GM21447 (cell line): ENCODE results near the gene KSR1.
"Not testable (repeated sequence)": the region's sequence is repeated elsewhere in the genome, so short reads cannot be mapped to it uniquely, and the experiment has no call there.

Experiments used
- ATAC-seq: cut with Tn5 transposase; IDR thresholded peaks from one replicate; pipeline ENCODE4 v1.9.1; 2021; ENCODE audit not compliant: unreplicated experiment

Gene KSR1

DNA sequence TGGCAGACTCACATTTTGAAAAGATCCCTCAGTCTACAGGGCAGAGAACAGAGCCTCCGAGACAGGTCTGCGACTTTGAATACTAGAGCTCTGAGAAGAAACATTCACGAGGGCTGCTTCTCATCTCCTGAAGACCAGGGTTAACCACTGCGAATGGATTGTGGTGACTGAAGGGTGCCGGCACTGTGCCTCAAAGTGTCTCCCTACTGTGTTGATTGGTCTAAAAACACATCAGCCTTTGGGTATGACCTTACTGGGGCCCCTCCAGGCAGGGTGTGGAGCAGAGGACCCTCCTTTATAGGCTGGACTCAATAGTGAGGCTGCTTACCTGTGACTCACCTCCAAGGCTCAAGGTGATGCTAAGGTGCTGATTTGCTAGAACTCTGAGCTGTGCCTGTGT, 172.1 kb downstream of the KSR1 start:
- ATAC-seq, result no peak

DNA sequence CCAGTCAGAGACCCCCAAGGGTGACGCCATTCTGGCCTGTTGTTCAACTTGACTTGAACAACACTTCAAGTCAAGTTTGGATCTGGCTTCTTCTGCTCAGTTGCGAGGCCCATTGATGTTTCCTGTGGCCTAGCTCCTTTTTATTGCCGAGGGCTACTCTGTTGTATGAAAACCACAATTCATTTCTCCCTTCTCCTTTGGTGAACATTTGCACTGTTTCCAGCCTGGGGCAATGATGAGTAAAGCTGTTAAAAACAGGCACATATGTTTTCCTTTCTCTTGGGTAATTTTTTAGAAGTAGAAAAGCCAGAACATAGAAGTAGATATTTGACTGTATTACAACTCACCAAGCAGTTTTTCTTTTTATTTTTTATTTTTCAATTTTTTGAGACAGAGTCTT, 173.0 kb downstream of the KSR1 start:
- not testable (repeated sequence) for ATAC-seq

DNA sequence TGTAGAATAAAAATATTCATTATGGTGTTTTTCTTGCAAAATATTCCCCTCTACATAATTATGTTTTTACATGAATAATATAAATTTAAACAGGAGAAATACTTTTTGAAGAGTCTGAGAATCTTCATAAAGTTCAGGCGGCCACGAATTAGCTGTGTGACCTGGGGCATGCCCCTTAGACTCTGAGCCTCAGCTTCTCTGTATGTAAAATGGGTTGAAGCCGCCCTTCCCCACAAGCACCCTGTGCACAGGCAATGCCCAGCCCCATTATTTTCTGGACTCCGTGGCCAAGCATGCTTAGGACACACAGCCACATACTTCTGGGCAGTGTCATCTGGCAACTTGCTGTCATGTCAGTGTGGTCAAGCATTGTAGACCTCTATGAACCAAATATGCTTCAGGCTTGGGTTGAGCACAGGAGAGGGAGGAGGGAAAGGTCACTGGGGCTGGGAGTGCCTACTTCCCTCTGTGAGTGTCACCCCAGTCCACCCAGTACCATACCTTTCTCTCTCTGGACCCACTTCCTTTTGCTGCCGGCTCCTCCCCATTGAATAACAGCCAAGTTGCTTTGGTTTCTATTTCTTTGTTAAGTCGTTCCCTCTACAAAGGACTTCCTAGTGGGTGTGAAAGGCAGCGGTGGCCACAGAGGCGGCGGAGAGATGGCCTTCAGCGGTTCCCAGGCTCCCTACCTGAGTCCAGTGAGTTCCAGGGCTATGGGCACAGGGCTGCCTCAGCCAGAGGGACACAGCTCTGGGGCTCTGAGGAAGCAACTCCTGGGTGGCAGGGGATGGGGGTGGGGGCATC, 174.6 kb downstream of the KSR1 start, which contains the start of gene LGALS9:
Gene LGALS9, plus strand, starts transcription at position 582 of the 804 bp plus-strand sequence. Its CDS starts 78 bp downstream, at position 660.
- ATAC-seq, result peak; percentile 58

DNA sequence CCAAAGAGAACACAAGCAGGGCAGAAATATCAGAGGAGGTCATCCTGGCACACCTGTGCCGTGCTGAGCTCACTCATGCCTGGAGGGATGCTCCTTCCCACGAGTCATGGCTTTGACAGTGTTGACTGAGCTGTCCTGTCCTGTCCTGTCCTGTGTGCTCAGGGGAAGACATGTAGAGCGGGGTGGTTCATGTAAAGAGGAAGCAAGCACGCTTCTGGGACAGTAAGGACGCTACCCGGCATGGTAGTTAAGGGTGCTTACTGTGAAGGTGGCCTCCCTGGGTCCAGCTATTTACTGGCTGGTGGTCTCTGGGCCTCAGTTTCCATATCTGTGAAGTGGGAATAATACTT, 175.1 kb downstream of the KSR1 start:
- peak; percentile 33 for ATAC-seq

DNA sequence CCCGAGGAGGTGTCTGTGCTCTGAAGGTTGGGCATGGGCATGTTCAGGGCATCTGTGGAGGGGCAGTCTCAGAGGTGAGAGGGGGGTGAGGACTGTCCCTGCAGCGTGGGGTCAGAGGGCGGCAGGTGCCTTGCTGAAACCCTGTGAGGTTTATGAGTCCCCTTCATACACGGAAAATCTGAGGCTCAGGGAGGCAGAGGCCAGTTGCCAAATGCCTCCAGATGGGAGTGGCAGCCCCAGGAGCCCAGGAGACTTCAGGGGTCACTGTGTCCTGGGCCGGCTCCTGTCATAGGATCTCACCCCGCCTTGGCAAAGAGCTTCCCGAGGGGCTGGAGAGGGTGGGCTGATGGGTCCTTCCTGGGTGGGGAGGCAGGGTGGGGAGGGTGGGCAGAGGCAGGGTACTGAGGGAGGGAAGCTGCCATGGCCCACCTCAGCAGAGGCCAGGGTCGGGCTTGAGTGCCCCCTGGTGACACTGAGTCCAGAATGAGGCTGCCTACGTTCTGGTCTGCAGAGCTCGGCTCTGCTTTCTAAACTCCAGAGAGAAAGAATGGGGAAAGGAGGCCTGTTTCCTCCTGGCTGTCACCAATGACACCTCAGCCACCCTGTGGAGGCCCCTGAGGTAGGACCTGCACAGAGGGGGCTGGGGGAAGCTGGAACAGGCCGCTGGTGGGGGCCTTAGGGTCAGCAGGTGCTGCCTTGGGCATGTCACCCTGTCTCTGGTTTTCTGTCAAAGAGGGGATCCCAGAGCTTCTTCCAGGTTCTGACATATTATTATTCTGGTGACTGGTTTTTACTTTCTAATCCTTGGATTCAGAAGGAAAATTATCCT, 175.9 kb downstream of the KSR1 start:
- no peak for ATAC-seq

DNA sequence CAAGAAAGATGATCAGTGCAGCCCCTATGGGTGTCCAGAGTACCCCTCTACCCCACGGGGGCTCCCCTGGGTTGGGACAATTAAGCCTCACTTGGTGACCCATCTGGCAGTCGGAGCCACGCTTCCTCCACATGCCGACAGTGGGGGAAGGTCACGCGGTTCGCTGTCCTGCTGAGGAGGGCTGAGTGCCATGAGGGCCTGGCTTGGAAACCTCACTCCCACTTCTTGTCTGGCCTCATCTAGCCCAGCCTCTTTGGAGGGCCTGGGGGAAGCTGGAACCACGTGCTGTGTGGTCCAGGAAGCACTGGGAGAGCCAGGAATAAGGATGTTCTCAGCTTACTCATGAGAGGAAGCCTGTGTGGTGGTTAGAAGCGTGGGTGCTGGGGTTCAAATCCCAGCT, 176.5 kb downstream of the KSR1 start:
- ATAC-seq, result not testable (repeated sequence)

DNA sequence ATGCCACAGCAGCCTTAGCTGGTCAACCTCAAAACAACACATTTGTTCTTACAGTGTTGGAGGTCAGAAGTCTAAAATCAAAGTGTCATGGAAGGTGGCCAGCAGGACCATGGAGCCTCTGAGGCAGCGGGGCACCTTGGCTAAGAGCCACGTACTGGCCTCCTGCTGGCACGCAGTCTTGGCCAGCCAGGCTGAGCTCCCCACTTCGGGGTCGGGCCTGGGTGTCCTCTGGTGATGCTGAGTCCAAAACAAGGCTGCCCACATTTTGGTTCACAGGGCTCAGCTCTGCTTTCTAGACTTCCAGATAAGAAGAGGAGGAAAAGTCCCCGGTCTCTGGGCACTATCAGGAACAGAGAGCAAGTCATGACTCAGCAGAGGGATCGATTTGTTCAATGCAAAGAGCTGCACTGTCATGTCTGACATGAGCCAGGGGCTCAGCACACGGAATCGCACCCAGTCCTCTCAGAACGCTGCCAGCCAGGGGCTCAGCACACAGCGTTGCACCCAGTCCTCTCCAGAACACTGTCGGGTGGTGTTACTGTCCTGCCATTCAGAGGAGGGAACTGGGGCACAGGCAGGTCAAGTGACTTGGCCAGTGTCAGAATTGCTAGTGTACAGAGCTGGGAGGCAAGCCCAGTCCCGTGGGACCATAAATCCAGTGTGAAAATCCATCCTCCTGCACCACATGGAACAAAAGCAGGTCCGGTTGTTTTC, 177.2 kb downstream of the KSR1 start:
- ATAC-seq, result no peak

DNA sequence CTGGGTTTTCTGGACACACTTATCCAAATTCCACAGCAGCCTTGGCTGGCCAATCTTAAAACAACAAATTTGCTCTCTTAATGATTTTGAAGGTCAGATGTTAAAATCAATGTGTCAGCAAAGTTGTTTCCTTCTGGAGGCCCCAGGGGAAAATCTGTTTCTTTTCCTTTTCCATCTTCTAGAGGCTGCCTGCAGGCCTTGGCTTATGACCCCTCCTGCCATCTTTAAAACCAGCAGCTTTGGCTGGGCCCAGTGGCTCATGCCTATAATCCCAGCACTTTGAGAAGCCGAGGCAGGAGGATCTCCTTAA, 177.7 kb downstream of the KSR1 start:
- ATAC-seq, result no peak

DNA sequence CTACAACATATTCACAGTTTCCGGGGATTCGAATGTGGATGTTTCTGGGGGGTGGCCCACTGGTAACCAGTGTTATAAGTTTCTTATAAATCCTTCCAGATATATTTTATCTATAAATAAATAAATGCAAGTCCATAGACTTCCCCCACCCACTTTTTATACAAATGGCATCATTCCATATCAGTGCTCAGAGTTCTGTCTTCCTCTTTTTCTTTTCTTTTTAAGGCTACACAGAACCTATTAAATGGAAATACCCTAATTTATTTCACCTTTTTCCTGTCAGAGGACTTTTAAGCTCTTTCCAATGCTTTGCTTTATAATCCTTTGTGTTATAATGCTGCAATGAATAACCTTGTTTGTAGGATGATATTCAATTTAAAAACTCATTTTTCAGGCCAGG, 178.5 kb downstream of the KSR1 start:
- no peak for ATAC-seq

DNA sequence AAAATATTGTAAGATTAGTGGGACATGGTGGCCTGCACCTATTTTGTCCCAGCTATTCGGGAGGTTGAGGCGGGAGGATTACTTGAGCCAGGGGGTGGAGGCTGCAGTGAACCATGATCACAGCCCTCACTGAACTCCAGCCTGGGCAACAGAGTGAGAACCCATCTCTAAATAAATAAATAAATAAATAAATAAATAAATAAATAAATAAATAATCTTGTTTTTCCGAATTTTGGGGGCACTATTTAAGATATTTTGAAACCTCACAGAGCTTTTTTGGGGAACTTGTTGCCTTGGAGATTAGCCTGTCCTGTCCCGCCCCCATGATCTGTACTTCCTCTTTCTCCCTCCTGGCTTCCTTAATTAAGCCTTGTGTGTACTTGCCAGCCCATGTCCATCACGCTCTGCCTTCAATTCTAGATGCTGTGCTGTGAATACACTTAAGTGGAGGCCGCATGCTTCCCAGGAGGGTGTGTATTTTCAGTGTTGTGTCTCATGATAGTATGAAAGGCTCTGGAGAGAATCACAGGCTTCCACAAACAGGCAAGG, 179.1 kb downstream of the KSR1 start:
- ATAC-seq, result no peak

DNA sequence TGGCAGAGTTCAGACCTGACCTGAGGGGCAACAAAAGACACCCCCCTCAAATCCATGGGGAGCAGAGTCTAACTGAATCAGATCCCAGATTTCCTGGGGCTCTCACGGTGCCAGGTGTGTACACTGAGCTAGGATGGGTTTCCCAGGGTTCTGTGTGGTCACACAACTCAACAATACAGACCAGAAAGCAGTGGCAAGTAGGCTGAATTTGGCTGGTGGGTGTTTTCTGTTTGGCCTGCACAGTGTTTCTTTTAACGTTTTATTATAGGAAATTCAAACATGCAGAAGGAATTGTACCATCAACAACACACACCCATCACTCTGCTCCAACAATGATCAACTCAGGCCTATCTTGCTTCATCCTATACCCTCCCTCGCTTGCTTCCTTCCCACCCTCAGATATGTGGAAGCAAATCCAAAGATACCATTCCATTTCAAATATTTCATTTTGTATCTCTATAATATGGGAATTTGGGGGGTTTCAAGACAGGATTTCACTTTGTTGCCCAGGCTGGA, 179.8 kb downstream of the KSR1 start:
- ATAC-seq, result not testable (repeated sequence)

DNA sequence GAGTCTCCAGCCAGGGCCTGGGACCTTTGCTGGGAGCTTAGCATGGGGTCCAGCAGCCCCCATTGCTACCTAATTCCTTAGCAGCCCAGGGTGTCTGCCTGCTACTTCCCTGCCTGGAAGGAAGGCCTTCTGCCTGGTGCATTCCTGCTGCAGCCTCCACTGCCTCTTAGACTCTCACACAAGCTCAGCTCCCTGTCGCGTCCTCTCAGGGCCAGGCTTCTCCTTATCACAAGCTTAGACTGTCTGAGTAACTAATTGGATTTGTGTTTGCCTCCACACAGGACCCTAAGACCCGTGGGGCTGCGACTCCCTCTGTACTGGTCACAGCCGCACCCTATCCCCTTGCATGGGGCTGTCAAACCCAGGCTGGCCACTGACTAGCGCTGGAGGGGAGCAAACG, 181.6 kb downstream of the KSR1 start:
- ATAC-seq, result not testable (repeated sequence)

DNA sequence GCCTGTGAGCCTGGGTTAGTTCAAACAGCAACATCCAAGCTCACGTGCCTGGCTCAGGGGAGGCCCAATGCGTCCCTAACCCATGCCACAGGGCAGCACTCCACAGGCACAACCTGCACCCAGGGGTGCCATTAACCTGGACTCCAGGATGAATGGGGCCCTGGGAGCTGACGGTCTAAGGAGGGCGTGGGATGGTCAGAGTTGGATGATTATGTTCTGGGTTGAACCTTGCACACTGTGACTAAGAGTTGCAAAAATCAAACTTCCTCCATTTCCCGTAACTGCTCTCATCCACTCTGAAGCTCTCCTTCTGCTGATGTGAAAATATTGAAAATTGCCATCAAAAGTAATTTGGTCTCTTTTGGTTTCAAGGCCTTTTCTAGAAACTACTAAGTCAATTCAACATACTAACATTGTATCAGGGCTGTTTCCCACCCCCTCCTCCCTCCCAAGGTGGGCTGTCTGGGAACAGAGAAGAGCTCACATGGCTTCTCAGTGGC, 182.2 kb downstream of the KSR1 start:
- ATAC-seq, result not testable (repeated sequence)

DNA sequence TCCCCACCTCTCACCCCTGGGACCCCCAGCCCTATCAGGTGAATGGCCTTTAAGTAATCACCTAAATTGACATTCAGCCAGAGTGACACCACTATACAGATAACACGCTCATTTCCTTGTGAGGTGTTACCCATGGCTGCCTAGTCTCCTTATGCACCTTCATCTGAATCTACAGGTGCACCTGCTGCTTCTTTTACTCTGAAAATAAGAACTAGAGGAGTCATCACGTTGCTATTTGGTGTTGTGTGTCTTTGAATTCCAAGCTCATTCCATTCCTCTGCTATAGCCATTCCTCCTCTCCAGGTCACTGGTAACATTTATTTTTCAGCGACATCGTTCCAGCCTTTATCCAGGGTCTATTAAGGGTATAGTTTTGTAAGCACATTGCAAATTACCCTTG, 184.5 kb downstream of the KSR1 start:
- no peak for ATAC-seq

DNA sequence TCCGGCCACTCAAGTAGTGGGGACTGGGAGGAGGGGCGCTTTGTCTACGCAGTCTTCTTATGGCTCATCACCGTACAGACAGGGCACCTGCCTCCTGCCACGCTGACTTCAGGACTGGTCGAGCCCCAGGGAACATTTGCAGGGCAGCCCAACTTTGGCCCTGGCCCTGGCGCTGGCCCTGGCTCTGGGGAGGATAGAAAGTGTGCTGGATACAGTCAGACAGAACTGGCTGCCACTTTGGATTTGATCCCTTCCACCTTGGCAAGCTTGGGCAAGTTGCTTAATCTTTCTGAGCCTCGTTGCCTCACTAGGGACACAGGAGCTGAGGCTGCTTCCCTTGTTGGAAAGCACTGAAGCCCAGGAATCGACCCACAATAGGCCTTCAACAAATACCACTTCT, 188.3 kb downstream of the KSR1 start:
- ATAC-seq, result no peak

DNA sequence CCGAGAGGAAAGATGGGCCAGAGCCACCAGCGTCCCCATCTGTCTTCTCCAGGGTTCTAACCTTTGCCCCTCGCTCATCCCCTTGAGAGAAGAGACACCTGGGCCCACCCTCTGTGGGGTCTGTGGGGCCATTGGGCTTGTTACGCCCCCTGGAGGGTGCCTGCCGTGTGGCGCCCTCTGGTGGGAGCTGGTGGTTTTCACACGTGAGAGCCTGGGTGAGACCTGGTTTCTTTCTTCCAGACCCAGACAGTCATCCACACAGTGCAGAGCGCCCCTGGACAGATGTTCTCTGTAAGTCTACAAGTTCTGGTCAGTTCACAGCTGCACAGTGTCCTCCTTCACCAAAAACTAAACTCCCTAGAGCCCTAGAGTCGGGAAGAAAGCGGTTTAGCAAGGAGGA, 189.4 kb downstream of the KSR1 start:
- ATAC-seq, result not testable (repeated sequence)

DNA sequence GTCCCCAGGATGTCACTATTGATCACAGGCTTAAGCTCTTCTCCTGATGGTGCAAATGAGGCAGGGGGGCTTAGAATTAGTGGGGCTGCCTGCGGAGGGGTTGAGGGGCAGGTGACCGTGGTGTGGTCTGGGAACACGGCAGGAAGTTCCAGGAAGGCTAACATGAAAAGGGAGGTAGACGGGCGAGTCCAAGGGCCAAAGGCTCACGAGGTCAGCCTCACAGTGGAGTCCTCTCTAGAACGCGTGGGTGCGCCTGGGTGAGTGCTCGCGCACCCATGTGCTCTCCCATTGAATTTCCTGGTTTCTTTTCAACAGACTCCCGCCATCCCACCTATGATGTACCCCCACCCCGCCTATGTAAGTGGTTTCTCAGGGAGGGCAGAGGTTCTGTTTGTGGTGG, 190.0 kb downstream of the KSR1 start:
- ATAC-seq, result no peak

DNA sequence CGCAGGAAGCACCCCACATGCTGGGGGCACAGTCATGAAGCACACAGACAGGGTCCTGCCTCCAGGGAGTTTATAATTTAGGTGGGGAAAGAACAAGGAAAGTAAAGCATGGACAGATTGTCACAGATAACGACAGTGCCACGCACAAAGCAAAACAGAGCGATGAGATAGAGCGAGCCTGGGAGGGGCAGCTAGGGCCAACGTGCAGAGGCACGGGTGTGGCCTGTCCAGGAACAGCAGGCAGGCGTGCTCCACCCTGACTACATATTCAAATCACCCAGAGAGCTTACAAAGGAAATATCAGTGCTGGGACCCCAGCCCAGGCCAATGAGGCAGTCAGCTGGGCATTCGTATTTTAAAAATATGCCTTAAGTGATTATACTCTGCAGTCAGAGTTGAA, 191.5 kb downstream of the KSR1 start:
- ATAC-seq, result no peak

DNA sequence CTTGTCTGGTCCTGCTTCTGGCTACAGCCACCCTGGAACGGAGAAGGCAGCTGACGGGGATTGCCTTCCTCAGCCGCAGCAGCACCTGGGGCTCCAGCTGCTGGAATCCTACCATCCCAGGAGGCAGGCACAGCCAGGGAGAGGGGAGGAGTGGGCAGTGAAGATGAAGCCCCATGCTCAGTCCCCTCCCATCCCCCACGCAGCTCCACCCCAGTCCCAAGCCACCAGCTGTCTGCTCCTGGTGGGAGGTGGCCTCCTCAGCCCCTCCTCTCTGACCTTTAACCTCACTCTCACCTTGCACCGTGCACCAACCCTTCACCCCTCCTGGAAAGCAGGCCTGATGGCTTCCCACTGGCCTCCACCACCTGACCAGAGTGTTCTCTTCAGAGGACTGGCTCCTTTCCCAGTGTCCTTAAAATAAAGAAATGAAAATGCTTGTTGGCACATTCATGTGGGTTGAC, 192.9 kb downstream of the KSR1 start:
- not testable (repeated sequence) for ATAC-seq

DNA sequence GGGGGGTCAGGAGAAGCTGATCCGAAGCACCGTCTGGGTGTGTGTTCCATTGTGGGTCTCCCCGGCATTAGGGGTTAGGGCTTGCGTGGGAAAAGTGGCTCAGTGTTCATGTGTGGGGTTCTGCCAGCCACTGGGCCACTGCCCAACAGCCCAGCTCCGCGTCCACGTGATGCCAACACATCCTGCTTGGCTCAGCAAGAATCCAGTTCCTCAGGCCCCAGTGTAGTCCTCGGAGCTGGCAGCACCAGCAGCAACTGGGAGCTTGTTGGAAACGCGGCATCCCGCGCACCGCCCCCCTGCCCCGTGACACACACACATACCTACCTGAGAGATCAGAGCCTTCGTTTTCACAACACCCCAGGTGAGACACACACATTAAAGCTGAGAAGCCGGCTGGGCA, 193.7 kb downstream of the KSR1 start:
- ATAC-seq, result no peak

DNA sequence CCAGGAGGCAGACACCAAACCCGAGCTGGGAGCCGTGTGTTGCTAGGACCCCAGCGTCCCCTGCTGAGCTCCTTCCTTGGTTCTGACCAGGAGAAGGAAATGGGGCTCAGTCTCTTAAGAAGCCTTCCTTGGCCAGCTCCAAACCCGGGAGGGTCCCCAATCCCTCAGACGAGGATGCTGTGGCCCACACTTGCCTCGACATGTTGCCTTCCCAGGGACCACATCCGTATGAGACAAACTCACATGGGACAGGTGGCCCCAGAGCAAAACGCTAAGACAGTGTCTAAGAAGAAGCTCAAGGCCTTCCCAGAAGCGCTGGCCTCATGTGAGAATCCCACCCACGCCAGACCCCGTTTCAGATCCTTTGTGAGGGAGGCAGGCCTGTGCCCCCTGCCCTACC, 194.6 kb downstream of the KSR1 start:
- ATAC-seq, result no peak
